ENCODE results near the gene COL27A1.

The COL27A1 gene

DNA sequence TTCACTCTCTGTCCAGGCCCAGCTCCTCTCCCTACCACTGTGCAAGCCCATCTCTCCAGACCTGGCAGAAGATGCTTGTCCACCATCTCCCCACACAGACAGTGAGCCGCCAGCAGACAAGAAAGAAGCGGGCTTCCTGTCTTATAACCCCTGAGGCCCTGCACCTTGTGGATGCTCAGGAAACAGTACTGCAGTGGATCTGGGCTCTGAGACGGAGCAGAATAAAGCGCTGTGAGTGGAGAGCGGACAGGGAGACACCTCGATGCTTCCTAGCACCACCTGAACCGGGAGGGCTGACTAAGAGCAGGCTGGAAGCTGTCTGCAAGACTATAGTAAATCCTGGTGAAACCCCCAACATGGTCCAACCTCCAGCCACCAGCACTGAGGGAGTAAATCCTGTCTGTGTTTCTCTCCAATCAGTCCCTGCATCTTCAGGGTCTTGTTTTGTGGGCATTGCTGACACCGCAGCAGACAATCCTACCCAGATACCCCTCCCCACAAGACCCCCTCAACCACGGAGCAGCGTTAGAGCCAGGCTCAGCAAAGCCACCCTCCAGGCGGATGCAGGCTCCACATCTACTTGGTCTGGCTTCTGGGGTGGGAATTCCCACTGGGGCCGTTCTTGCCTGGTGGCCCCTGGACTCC, 193.0 kb downstream of the COL27A1 start:
- peak overlapping the region; percentile 46 for H3K27ac ChIP-seq (ENCODE audit: low read depth, low read length, poor library complexity, severe bottlenecking)
- H2AFZ ChIP-seq (ENCODE audit: low read length): no peak overlapping the region
- no peaks in the 10 kb centered on the region for H3K9me2 ChIP-seq (ENCODE audit: low read depth, low read length)
- H3K9me3 ChIP-seq (ENCODE audit: low read length): no peaks in the 10 kb centered on the region
- H3K4me3 ChIP-seq (ENCODE audit: low read depth, low read length, poor library complexity, severe bottlenecking): no peak overlapping the region
- no peaks in the 10 kb centered on the region for H4K20me1 ChIP-seq (ENCODE audit: insufficient read depth, low read length)
- no peaks in the 10 kb centered on the region for H3F3A ChIP-seq (ENCODE audit: insufficient read depth, low read length)
- H3K79me2 ChIP-seq (ENCODE audit: insufficient read depth, low read length): no peaks in the 10 kb centered on the region
- peaks cover 92% of the 10 kb centered on the region for H3K36me3 ChIP-seq (ENCODE audit: insufficient read depth, low read length)
- TF ChIP-seq, protein P1, sequence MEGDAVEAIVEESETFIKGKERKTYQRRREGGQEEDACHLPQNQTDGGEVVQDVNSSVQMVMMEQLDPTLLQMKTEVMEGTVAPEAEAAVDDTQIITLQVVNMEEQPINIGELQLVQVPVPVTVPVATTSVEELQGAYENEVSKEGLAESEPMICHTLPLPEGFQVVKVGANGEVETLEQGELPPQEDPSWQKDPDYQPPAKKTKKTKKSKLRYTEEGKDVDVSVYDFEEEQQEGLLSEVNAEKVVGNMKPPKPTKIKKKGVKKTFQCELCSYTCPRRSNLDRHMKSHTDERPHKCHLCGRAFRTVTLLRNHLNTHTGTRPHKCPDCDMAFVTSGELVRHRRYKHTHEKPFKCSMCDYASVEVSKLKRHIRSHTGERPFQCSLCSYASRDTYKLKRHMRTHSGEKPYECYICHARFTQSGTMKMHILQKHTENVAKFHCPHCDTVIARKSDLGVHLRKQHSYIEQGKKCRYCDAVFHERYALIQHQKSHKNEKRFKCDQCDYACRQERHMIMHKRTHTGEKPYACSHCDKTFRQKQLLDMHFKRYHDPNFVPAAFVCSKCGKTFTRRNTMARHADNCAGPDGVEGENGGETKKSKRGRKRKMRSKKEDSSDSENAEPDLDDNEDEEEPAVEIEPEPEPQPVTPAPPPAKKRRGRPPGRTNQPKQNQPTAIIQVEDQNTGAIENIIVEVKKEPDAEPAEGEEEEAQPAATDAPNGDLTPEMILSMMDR (IDR thresholded peaks at IDR 0.05; ENCODE audit: low read length): no peak
- TF ChIP-seq EZH2 (IDR thresholded peaks at IDR 0.05; ENCODE audit: borderline replicate concordance, low read length): no peak
- H3K4me1 ChIP-seq (ENCODE audit: insufficient read depth, low read length, severe bottlenecking): peaks cover 19% of the 10 kb centered on the region
- no peak overlapping the region; the same call in 1 of the 2 replicates for H3K9ac ChIP-seq (ENCODE audit: low read length)
- no peak overlapping the region for H3K4me2 ChIP-seq (ENCODE audit: low read length)
- no peaks in the 10 kb centered on the region for H3K27me3 ChIP-seq (ENCODE audit: insufficient read depth, low read length)

DNA sequence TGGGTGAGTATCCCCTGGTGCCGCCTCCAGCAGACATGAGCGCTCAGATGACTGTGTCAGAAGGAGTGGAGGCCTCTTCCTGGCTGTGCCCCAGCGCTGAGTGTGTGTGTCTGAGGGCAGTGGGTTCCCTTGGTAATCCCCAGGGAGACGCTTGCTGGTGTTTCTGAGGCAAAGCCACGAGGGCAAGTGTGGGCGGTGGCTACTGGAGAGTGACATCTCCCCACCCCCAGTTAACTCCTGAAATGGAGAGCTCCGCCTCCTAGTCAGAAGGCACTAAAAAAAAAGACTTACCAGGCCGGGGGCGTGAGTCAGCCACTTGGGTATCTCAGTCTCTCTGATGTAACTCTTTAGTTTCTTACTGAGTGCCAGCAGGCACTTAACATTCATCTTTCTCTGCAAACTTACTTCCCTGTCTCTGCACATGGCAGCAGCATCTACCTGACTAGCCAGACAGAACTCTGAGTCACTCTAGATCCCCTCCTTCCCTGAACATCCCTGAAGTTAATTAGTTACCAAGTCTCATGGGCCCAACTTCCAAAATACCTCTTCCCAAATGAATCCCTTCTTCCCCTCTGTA, 193.7 kb downstream of the COL27A1 start:
- no peaks in the 10 kb centered on the region for H4K20me1 ChIP-seq (ENCODE audit: insufficient read depth, low read length)
- H3K79me2 ChIP-seq (ENCODE audit: insufficient read depth, low read length): no peaks in the 10 kb centered on the region
- no peak overlapping the region for H2AFZ ChIP-seq (ENCODE audit: low read length)
- no peaks in the 10 kb centered on the region for H3K27me3 ChIP-seq (ENCODE audit: insufficient read depth, low read length)
- H3K9me3 ChIP-seq (ENCODE audit: low read length): no peaks in the 10 kb centered on the region
- H3K9ac ChIP-seq (ENCODE audit: low read length): peak overlapping the region; percentile 19; the same call in 1 of the 2 replicates
- no peak overlapping the region for H3K4me3 ChIP-seq (ENCODE audit: low read depth, low read length, poor library complexity, severe bottlenecking)
- H3K4me1 ChIP-seq (ENCODE audit: insufficient read depth, low read length, severe bottlenecking): peaks cover 19% of the 10 kb centered on the region
- H3K27ac ChIP-seq (ENCODE audit: low read depth, low read length, poor library complexity, severe bottlenecking): peak overlapping the region; percentile 46
- peaks cover 91% of the 10 kb centered on the region for H3K36me3 ChIP-seq (ENCODE audit: insufficient read depth, low read length)
- no peaks in the 10 kb centered on the region for H3K9me2 ChIP-seq (ENCODE audit: low read depth, low read length)
- no peak overlapping the region; the same call in 1 of the 2 replicates for H3K4me2 ChIP-seq (ENCODE audit: low read length)
- H3F3A ChIP-seq (ENCODE audit: insufficient read depth, low read length): no peaks in the 10 kb centered on the region
- no peak for TF ChIP-seq EZH2 (IDR thresholded peaks at IDR 0.05; ENCODE audit: borderline replicate concordance, low read length)
- TF ChIP-seq, protein P1 (IDR thresholded peaks at IDR 0.05; ENCODE audit: low read length): no peak

DNA sequence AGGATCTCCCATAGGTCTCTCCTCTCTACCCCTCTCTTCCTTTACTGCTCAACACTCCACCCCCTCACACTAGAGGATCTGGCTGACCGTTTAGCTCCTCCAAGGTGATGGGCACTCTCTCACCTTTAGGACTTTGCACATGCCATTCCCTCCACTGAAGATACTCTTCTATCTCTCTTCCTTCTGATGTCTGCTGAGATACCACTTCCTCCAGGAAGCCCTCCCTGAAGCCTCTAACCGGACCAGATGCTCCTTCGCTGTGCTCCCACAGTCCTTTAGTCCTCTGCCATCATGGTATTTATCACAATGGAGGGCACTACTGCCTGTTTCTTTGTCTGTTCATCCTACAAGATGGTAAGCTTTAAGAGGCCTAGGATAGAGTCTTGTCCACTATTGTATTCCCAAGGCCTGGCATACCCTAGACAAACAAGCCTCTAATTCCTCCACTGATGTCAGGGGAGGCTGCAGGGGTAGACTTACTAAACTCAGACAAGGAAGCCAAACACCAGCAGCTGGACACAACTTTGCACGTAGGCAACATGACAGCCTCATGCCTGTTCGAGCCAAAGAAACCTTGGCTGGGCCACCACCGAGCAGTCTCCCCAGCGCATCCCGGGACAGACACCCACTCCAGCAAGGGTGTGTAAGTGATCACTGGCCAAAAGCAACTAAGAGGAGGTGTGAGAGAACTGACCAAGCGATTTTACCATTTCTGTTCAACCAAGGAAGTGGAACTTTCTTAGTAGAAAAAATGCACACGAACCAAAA, 194.6 kb downstream of the COL27A1 start:
- Histone ChIP-seq H3K4me2 (ENCODE audit: low read length) (no peak overlapping the region; the same call in 1 of the 2 replicates), H3K9ac (ENCODE audit: low read length) (peak overlapping the region; percentile 19; the same call in 1 of the 2 replicates), H3K36me3 (ENCODE audit: insufficient read depth, low read length) (peaks cover 87% of the 10 kb centered on the region), H3K27ac (ENCODE audit: low read depth, low read length, poor library complexity, severe bottlenecking) (peak overlapping the region; percentile 46), H3K4me3 (ENCODE audit: low read depth, low read length, poor library complexity, severe bottlenecking) (no peak overlapping the region), H3K9me2 (ENCODE audit: low read depth, low read length) (no peaks in the 10 kb centered on the region), H2AFZ (ENCODE audit: low read length) (no peak overlapping the region), H3K79me2 (ENCODE audit: insufficient read depth, low read length) (no peaks in the 10 kb centered on the region), H3K4me1 (ENCODE audit: insufficient read depth, low read length, severe bottlenecking) (peaks cover 19% of the 10 kb centered on the region), H3F3A (ENCODE audit: insufficient read depth, low read length) (no peaks in the 10 kb centered on the region), H3K9me3 (ENCODE audit: low read length) (no peaks in the 10 kb centered on the region), H4K20me1 (ENCODE audit: insufficient read depth, low read length) (no peaks in the 10 kb centered on the region), H3K27me3 (ENCODE audit: insufficient read depth, low read length) (no peaks in the 10 kb centered on the region)
- TF ChIP-seq EZH2 (IDR thresholded peaks at IDR 0.05; ENCODE audit: borderline replicate concordance, low read length): no peak
- TF ChIP-seq, protein P1 (IDR thresholded peaks at IDR 0.05; ENCODE audit: low read length): no peak

Measured in OCI-LY1 (cell line).